K562 (cell line): ENCODE results near the gene MTREX. TPM values are rescaled to one million over a fixed set of nuclear protein-coding genes. Genes with fewer than 3 reads are reported as not detected.

ENCODE experiments used
- ATAC-seq: fragments of 200-7000 bp; cut with Tn5 transposase; 3 replicates; pipeline ENCODE4 v1.9.1; 2020; ENCODE audit warnings: moderate library complexity
- BruUV-seq: library from RNA; stranded (reverse); fragments of 400-500 nt; replicated peaks from 2 replicates; lab custom pipeline; 2021; lab: Mats Ljungman, UMichigan
- CTCF ChIA-PET: fragments of 300-600 bp; formaldehyde crosslinking; extraction: SDS; loops from one replicate; lab custom pipeline; 2021; ENCODE audit warnings: low intra/inter-chr PET ratio; lab: Yijun Ruan, JAX
- POLR2A ChIA-PET: fragments of 300-600, 350-650 bp; sonication (Branson Sonifier 250); formaldehyde crosslinking; extraction: SDS; loops from one replicate; lab custom pipeline; 2021; ENCODE audit warnings: antibody characterized with exemption, inconsistent platforms; lab: Yijun Ruan, JAX
- DNase-seq, 4 experiments: peaks; one replicate each; pipeline versions ENCODE4 v3.0.0 to v3.0.0-alpha.2; 2011 to 2018; ENCODE audit warnings: low spot score in 3 of 4, mixed read lengths in 3 of 4; ENCODE audit errors: extremely low read depth in 1 of 4
- FAIRE-seq: peaks from 2 replicates; lab custom pipeline; 2011; peaks lifted over from hg19 to GRCh38; lab: Jason Lieb, UNC
- H2AFZ ChIP-seq: 2 replicates; pipeline ENCODE4 v1.6.0; 2011; ENCODE audit warnings: low read depth, low read length, control low read depth, inconsistent platforms
- H3K27ac ChIP-seq: fragments of 200-600 bp; 3 replicates; pipeline ENCODE4 v1.8.0; 2011; ENCODE audit warnings: low read depth, mild to moderate bottlenecking, control low read depth, inconsistent platforms, low read length, moderate library complexity, mixed read lengths; ENCODE audit errors: extremely low read depth
- H3K27me3 ChIP-seq, 2 experiments: fragments of 300-600 bp in 1 of 2; 2 replicates in 1 of 2; 3 replicates in 1 of 2; pipeline versions ENCODE4 v1.6.0 to v1.8.0; 2011; ENCODE audit warnings: inconsistent platforms in 2 of 2, low read length in 2 of 2, mild to moderate bottlenecking in 1 of 2, mixed read lengths in 1 of 2, moderate library complexity in 1 of 2; ENCODE audit not compliant: control insufficient read depth in 2 of 2, insufficient read depth in 2 of 2
- H3K36me3 ChIP-seq: fragments of 300-600 bp; 3 replicates; pipeline ENCODE4 v1.8.0; 2011; ENCODE audit warnings: mild to moderate bottlenecking, low read length, inconsistent platforms; ENCODE audit not compliant: control insufficient read depth, insufficient read depth
- H3K4me1 ChIP-seq, 2 experiments: fragments of 200-600 bp in 1 of 2; replicated peaks in 1 of 2; 2 replicates in 1 of 2; 3 replicates in 1 of 2; pipeline versions ENCODE4 v1.5.1 to v1.8.0; 2011; ENCODE audit warnings: inconsistent platforms in 2 of 2, low read length in 2 of 2, mild to moderate bottlenecking in 1 of 2, mixed read lengths in 1 of 2, moderate library complexity in 1 of 2; ENCODE audit not compliant: control insufficient read depth in 2 of 2, insufficient read depth in 2 of 2
- H3K4me2 ChIP-seq: 2 replicates; pipeline ENCODE4 v1.6.1; 2011; ENCODE audit warnings: low read length, control low read depth, inconsistent platforms, mixed read lengths; ENCODE audit not compliant: insufficient read depth
- H3K4me3 ChIP-seq: fragments of 200-600 bp; sonication (generic), shearing (Covaris generic); 2 replicates; pipeline ENCODE4 v1.5.1; 2016; ENCODE audit warnings: control low read depth, inconsistent platforms
- H3K79me2 ChIP-seq: fragments of 200-600 bp; 3 replicates; pipeline ENCODE4 v1.8.0; 2011; ENCODE audit warnings: low read length, inconsistent platforms; ENCODE audit not compliant: control insufficient read depth, insufficient read depth
- H3K9ac ChIP-seq, 2 experiments: 2 replicates each; pipeline versions ENCODE4 v1.6.0 to v1.6.1; 2011; ENCODE audit warnings: low read depth in 2 of 2, low read length in 2 of 2, control low read depth in 1 of 2, inconsistent platforms in 1 of 2, mild to moderate bottlenecking in 1 of 2, mixed read lengths in 1 of 2; ENCODE audit not compliant: insufficient read depth in 1 of 2
- H3K9me1 ChIP-seq: one replicate; pipeline ENCODE4 v1.6.0; 2011; ENCODE audit warnings: inconsistent platforms, mild to moderate bottlenecking, low read length, moderate library complexity; ENCODE audit not compliant: control insufficient read depth, insufficient read depth
- H3K9me3 ChIP-seq: replicated peaks from 2 replicates; pipeline ENCODE4 v1.5.1; 2011; ENCODE audit warnings: low read depth, low read length, inconsistent platforms; ENCODE audit not compliant: control insufficient read depth, insufficient read depth
- H4K20me1 ChIP-seq: replicated peaks from 2 replicates; pipeline ENCODE4 v1.6.1; 2011; ENCODE audit warnings: low read length, inconsistent platforms, mixed read lengths; ENCODE audit not compliant: control insufficient read depth, insufficient read depth
- CSDE1 ChIP-seq, 2 experiments: fragments of 450-650 bp; IDR thresholded peaks; 2 replicates each; pipeline ENCODE4 v1.6.1; 2016; ENCODE audit warnings: mild to moderate bottlenecking in 1 of 2
- HINFP ChIP-seq: fragments of 450-650 bp; conservative IDR thresholded peaks from 2 replicates; pipeline ENCODE4 v1.6.1; 2016; ENCODE audit warnings: missing genetic modification characterization, low read depth, mild to moderate bottlenecking, control low read depth, missing compliant biosample characterization
- NFIX ChIP-seq: fragments of 250-450 bp; sonication (Bioruptor Pico); IDR thresholded peaks from 2 replicates; pipeline ENCODE4 v1.4.0; 2020; ENCODE audit warnings: low read depth, mild to moderate bottlenecking, moderate library complexity
- SRSF9 ChIP-seq: fragments of 200-400 bp; formaldehyde crosslinking; IDR thresholded peaks from 2 replicates; pipeline ENCODE4 v1.6.1; 2017; ENCODE audit warnings: low read depth, low read length, borderline replicate concordance
- TCF7L2 ChIP-seq: fragments of 150-350 bp; IDR thresholded peaks from 2 replicates; pipeline ENCODE4 v1.6.1; 2016; ENCODE audit warnings: low read depth, mild to moderate bottlenecking, low read length, moderate library complexity
- ZBED1 ChIP-seq: IDR thresholded peaks from 2 replicates; pipeline ENCODE4 v1.6.1; 2014
- WGBS: fragments of 100-300 bp; shearing (Covaris generic); methylation state at CpG from one replicate; pipeline ENCODE4 v1.1.6; 2016; ENCODE audit warnings: low coverage, mixed read lengths; ENCODE audit not compliant: insufficient coverage; ENCODE audit errors: missing lambda C conversion rate; 5-methylcytosine and 5-hydroxymethylcytosine counted together
- in situ Hi-C: fragments of 300-500 bp; cut with MboI; formaldehyde crosslinking; loops from 4 replicates; pipeline ENCODE4 v1.15.0; 2018; ENCODE audit warnings: inconsistent platforms, mixed read lengths
- intact Hi-C: fragments of 100-400 bp; cut with micrococcal nuclease; formaldehyde crosslinking; loops from 2 replicates; pipeline ENCODE4 v1.14.2; 2022
- polyA plus RNA-seq, 8 experiments: library from polyadenylated mRNA; depleted of rRNA in 4 of 8; stranded (reverse) in 5 of 8; unstranded in 3 of 8; fragments of >200 nt; fragmentation: Nextera tagmentation in 2 of 8; fragmentation: Illumina TruSeq in 1 of 8; extraction: Ambion mirVana in 2 of 8; extraction: Trizol in 1 of 8; gene quantifications; 2 replicates each; pipeline versions ENCODE4 v1.2.1 to v1.2.3, GENCODE V29; 2011 to 2014; ENCODE audit warnings: inconsistent platforms in 1 of 8, missing spikeins in 1 of 8
- total RNA-seq, 7 experiments: library from RNA; depleted of rRNA in 6 of 7; stranded (reverse); fragments of >200 nt in 6 of 7; fragmentation: Illumina TruSeq in 2 of 7; extraction: Trizol in 2 of 7; gene quantifications; 2 replicates each; pipeline versions ENCODE4 v1.2.1 to v1.2.3, GENCODE V29; 2011 to 2021; ENCODE audit warnings: low replicate concordance in 1 of 7
- TF ChIP-seq, protein P1 (sequence below), 3 experiments: IDR thresholded peaks in 2 of 3; conservative IDR thresholded peaks in 1 of 3; 2 replicates each; pipeline ENCODE4 v1.5.1; 2011 to 2012; ENCODE audit warnings: low read length in 3 of 3, mild to moderate bottlenecking in 3 of 3, control low read depth in 2 of 3, improper control_type of control experiment in 1 of 3, inconsistent platforms in 1 of 3, low read depth in 1 of 3, mixed read lengths in 1 of 3, moderate library complexity in 1 of 3; ENCODE audit not compliant: insufficient read depth in 2 of 3

Gene MTREX
- total and polyA plus RNA-seq, 9 of the 15 experiments (the other 6 are each of a cell fraction or from before 2014, with no cell fraction given), result 52.9 to 193 (median 150) TPM

GRCh38 chr5:55402199-55402598 lies 94.4 kb downstream of the MTREX start:
- intact Hi-C loops (no loop called here), in situ Hi-C loops (no loop called here)
- Histone ChIP-seq H3K4me1 (no peaks in the 10 kb centered on the region), H2AFZ (no peak overlapping the region), H4K20me1 (no peaks in the 10 kb centered on the region), H3K9ac (no peak overlapping the region), H3K36me3 (peaks cover 93% of the 10 kb centered on the region), H3K9me3 (no peaks in the 10 kb centered on the region), H3K79me2 (no peaks in the 10 kb centered on the region), H3K27me3 (no peaks in the 10 kb centered on the region), H3K4me3 (no peak overlapping the region), H3K4me2 (no peak overlapping the region), H3K9me1 (no peaks in the 10 kb centered on the region), H3K27ac (no peak overlapping the region)
- POLR2A ChIA-PET, result interaction anchor here (1.8 kb wide), 1 partner anchor 12 kb away, joined by 4 read pairs; no protein-coding TSS in a partner anchor
- no TSS peak for BruUV-seq
- TF ChIP-seq ZBED1, result no peak
- no peak for TF ChIP-seq NFIX
- TF ChIP-seq CSDE1 (IDR thresholded peaks at IDR 0.05), result no peak
- TF ChIP-seq SRSF9, result no peak
- TF ChIP-seq TCF7L2, result no peak
- TF ChIP-seq HINFP (tag), result no peak
- TF ChIP-seq, protein P1, sequence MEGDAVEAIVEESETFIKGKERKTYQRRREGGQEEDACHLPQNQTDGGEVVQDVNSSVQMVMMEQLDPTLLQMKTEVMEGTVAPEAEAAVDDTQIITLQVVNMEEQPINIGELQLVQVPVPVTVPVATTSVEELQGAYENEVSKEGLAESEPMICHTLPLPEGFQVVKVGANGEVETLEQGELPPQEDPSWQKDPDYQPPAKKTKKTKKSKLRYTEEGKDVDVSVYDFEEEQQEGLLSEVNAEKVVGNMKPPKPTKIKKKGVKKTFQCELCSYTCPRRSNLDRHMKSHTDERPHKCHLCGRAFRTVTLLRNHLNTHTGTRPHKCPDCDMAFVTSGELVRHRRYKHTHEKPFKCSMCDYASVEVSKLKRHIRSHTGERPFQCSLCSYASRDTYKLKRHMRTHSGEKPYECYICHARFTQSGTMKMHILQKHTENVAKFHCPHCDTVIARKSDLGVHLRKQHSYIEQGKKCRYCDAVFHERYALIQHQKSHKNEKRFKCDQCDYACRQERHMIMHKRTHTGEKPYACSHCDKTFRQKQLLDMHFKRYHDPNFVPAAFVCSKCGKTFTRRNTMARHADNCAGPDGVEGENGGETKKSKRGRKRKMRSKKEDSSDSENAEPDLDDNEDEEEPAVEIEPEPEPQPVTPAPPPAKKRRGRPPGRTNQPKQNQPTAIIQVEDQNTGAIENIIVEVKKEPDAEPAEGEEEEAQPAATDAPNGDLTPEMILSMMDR (IDR thresholded peaks at IDR 0.05 in 2 of 3, conservative IDR thresholded peaks at IDR 0.05 in 1 of 3; ENCODE audit: insufficient read depth in 2 of 3, low read depth in 1 of 3, low read length in 3 of 3), result 0 out of 6 replicates have a peak, but pooled peaks of 1 of the 3 experiments have one; percentile 9
- CTCF ChIA-PET, result no interaction called here
- FAIRE-seq (no peak), DNase-seq (no peak), ATAC-seq (0 out of 3 replicates have a peak, but pooled peaks have one; percentile 28)
- WGBS, result 67% methylated on average over 2 of the region's 2 CpGs
